Tibial nerve (tissue), 4 donors: Measurements from ENCODE around the gene CACNA1H. TPM values are rescaled to one million over a fixed set of nuclear protein-coding genes. Genes with fewer than 3 reads are reported as not detected.

ENCODE experiments used
- DNase-seq, 2 donors: peaks; one replicate each; pipeline ENCODE4 v3.0.0-alpha.2; 2019; ENCODE audit warnings: low spot score in 2 of 2
- H3K27ac ChIP-seq, 4 donors: fragments of 200-600 bp; sonication (generic) in 3 of 4; one replicate each; pipeline ENCODE4 v1.5.1; 2017 to 2019; ENCODE audit warnings: mild to moderate bottlenecking in 1 of 4
- H3K27me3 ChIP-seq, 2 donors: fragments of 200-600 bp; sonication (generic) in 1 of 2; one replicate each; pipeline versions ENCODE4 v1.5.1 to v1.6.0; 2017 to 2019
- H3K36me3 ChIP-seq, 3 donors: fragments of 200-600 bp; sonication (generic); one replicate each; pipeline ENCODE4 v1.5.1; 2018 to 2019
- H3K4me1 ChIP-seq, 4 donors: fragments of 200-600 bp; sonication (generic) in 3 of 4; one replicate each; pipeline ENCODE4 v1.5.1; 2017 to 2019
- H3K4me3 ChIP-seq, 4 donors: fragments of 200-600 bp; sonication (generic) in 3 of 4; one replicate each; pipeline ENCODE4 v1.5.1; 2017 to 2019; ENCODE audit warnings: mild to moderate bottlenecking in 1 of 4, moderate library complexity in 1 of 4
- H3K9me3 ChIP-seq, 4 donors: fragments of 200-600 bp; sonication (generic) in 3 of 4; one replicate each; pipeline ENCODE4 v1.5.1; 2017 to 2019
- EP300 ChIP-seq, 2 donors: sonication (generic); formaldehyde crosslinking; IDR thresholded peaks; one replicate each; pipeline ENCODE4 v1.6.1; 2017; ENCODE audit warnings: antibody characterized with exemption in 2 of 2, mild to moderate bottlenecking in 1 of 2
- POLR2A ChIP-seq, 2 donors: fragments of 450-650 bp; IDR thresholded peaks; one replicate each; pipeline ENCODE4 v1.6.1; 2017; ENCODE audit warnings: antibody characterized with exemption in 2 of 2, mild to moderate bottlenecking in 2 of 2, moderate library complexity in 2 of 2
- whole genome bisulfite sequencing, 2 donors: methylation state at CpG; one replicate each; pipeline ENCODE4 v1.1.5; 2018; 5-methylcytosine and 5-hydroxymethylcytosine counted together
- total RNA-seq, 4 donors: library from RNA; depleted of rRNA; stranded (reverse); fragments of >200 nt; gene quantifications; one replicate each; pipeline ENCODE4 v1.1.0, GENCODE V29; 2016
- TF ChIP-seq, protein P1 (sequence below), 5 experiments: fragments of 200-600 bp in 3 of 5; fragments of 450-650 bp in 2 of 5; sonication (generic) in 3 of 5; IDR thresholded peaks; one replicate each; pipeline ENCODE4 v1.5.1; 2016 to 2019; ENCODE audit warnings: antibody characterized with exemption in 5 of 5, mild to moderate bottlenecking in 3 of 5, moderate library complexity in 2 of 5

Gene CACNA1H
- total RNA-seq, 4 donors from 2014 or later, result 3.8 to 12.0 (median 9.0) TPM

- no peak overlapping the region for H3K4me3 ChIP-seq
- TF ChIP-seq EP300 (IDR thresholded peaks at IDR 0.05) (no peak), POLR2A (IDR thresholded peaks at IDR 0.05) (no peak)
- TF ChIP-seq, protein P1, sequence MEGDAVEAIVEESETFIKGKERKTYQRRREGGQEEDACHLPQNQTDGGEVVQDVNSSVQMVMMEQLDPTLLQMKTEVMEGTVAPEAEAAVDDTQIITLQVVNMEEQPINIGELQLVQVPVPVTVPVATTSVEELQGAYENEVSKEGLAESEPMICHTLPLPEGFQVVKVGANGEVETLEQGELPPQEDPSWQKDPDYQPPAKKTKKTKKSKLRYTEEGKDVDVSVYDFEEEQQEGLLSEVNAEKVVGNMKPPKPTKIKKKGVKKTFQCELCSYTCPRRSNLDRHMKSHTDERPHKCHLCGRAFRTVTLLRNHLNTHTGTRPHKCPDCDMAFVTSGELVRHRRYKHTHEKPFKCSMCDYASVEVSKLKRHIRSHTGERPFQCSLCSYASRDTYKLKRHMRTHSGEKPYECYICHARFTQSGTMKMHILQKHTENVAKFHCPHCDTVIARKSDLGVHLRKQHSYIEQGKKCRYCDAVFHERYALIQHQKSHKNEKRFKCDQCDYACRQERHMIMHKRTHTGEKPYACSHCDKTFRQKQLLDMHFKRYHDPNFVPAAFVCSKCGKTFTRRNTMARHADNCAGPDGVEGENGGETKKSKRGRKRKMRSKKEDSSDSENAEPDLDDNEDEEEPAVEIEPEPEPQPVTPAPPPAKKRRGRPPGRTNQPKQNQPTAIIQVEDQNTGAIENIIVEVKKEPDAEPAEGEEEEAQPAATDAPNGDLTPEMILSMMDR (IDR thresholded peaks at IDR 0.05), result no peak
- no peak for DNase-seq
- no peaks in the 10 kb centered on the region for H3K36me3 ChIP-seq
- H3K27me3 ChIP-seq, result peaks cover 0 to 62% of the 10 kb centered on the region in 2 donors
- H3K27ac ChIP-seq, result no peak overlapping the region
- no peaks in the 10 kb centered on the region for H3K9me3 ChIP-seq
- H3K4me1 ChIP-seq, result no peaks in the 10 kb centered on the region
- WGBS, 2 donors, result 81 to 85% methylated on average over 23 to 37 of the region's 38 CpGs
Measured at GRCh38 chr16:1162701-1163566, 10.0 kb downstream of the CACNA1H start.

GRCh38 chr16:1163567-1164055 is 10.7 kb downstream of the CACNA1H start:
- Histone ChIP-seq H3K4me1 (no peaks in the 10 kb centered on the region), H3K36me3 (no peaks in the 10 kb centered on the region), H3K4me3 (no peak overlapping the region), H3K9me3 (no peaks in the 10 kb centered on the region), H3K27me3 (peaks cover 0 to 62% of the 10 kb centered on the region in 2 donors), H3K27ac (no peak overlapping the region)
- WGBS, 2 donors, result 78% methylated on average over 15 to 16 of the region's 19 CpGs
- no peak for DNase-seq
- TF ChIP-seq EP300 (IDR thresholded peaks at IDR 0.05) (no peak), POLR2A (IDR thresholded peaks at IDR 0.05) (no peak)
- TF ChIP-seq, protein P1 (IDR thresholded peaks at IDR 0.05), result no peak

DNA sequence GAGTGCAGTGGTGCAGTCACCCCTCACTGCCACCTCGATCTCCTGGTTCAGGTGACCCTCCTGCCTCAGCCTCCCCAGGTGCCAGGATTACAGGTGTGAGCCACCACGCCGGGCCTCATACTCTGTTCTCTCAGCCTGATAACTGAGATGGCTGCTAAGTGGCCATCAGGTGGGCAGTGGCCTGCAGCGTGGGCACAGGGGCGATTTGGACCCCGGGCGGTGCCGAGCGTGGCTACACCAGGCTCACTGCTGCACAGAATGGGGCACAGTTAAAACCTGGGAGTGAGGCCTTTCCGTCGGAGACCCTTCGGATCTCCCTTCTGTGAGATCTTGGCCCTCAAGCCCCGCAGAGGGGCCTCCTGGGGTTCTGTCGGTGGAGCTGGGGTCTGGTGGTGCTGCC is 11.5 kb downstream of the CACNA1H start:
- WGBS, 2 donors, result 86 to 93% methylated on average over 8 to 13 of the region's 14 CpGs
- TF ChIP-seq POLR2A (IDR thresholded peaks at IDR 0.05), result no peak
- TF ChIP-seq EP300 (IDR thresholded peaks at IDR 0.05), result no peak
- TF ChIP-seq, protein P1 (IDR thresholded peaks at IDR 0.05), result no peak
- DNase-seq, result no peak
- no peaks in the 10 kb centered on the region for H3K36me3 ChIP-seq
- no peaks in the 10 kb centered on the region for H3K4me1 ChIP-seq
- H3K9me3 ChIP-seq, result no peaks in the 10 kb centered on the region
- H3K4me3 ChIP-seq, result no peak overlapping the region
- peaks cover 0 to 61% of the 10 kb centered on the region in 2 donors for H3K27me3 ChIP-seq
- no peak overlapping the region for H3K27ac ChIP-seq

DNA sequence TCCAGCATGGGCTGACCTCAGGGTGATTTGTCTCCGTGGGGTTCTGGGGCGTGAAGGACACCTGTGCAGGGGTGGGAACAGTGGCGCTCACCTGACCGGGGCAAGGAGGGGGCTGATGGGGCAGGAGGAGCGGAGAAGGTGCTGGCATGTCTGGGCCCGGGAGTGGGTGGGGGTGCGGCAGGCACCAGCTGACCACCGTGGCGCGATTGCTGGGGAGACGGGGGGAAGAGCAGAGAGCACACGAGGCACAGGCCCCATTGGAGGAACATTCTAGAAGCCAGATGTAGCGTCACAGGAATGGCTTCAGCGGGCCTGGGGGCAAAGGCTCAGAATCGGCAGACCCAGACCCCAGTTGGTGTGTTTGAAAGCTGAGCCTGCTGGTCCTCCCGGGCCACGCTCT is 12.1 kb downstream of the CACNA1H start:
- no peak for DNase-seq
- no peak overlapping the region for H3K27ac ChIP-seq
- H3K27me3 ChIP-seq, result peaks cover 0 to 61% of the 10 kb centered on the region in 2 donors
- TF ChIP-seq EP300 (IDR thresholded peaks at IDR 0.05) (no peak), POLR2A (IDR thresholded peaks at IDR 0.05) (no peak)
- TF ChIP-seq, protein P1 (IDR thresholded peaks at IDR 0.05), result no peak
- no peaks in the 10 kb centered on the region for H3K4me1 ChIP-seq
- 85 to 88% methylated on average over 16 to 17 of the region's 17 CpGs for WGBS, 2 donors
- no peaks in the 10 kb centered on the region for H3K9me3 ChIP-seq
- no peak overlapping the region for H3K4me3 ChIP-seq
- H3K36me3 ChIP-seq, result no peaks in the 10 kb centered on the region

DNA sequence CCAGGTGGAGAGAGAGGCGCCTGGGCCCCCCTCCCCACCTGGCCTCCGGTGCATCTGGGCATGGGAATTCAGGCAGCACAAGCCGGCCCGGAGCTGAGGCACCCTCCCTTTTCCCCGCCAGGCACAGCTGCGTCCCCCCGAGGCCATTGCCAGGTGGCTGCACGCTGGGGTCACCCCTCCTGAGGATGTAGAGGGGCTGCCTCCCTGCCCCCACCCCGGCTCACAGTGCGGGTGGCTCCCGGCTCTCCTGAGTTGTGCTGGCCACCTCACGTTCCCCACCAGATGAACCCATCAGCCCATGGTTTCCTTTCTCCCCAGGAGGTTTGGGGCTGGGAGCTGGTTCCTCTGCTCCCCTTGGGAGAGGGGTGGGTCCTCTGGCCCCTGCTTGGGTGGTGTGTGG is 12.6 kb downstream of the CACNA1H start:
- Histone ChIP-seq H3K27me3 (peaks cover 0 to 61% of the 10 kb centered on the region in 2 donors), H3K36me3 (no peaks in the 10 kb centered on the region), H3K9me3 (no peaks in the 10 kb centered on the region), H3K4me1 (no peaks in the 10 kb centered on the region), H3K27ac (no peak overlapping the region), H3K4me3 (no peak overlapping the region)
- TF ChIP-seq POLR2A (IDR thresholded peaks at IDR 0.05) (no peak), EP300 (IDR thresholded peaks at IDR 0.05) (no peak)
- TF ChIP-seq, protein P1 (IDR thresholded peaks at IDR 0.05), result no peak
- DNase-seq, result no peak
- WGBS, 2 donors, result 63 to 74% methylated on average over 2 to 10 of the region's 12 CpGs
